CD4-positive, CD25-positive, alpha-beta regulatory T cell (primary cell): Measurements from ENCODE around the gene ZNF786. TPM values are rescaled to one million over a fixed set of nuclear protein-coding genes. Genes with fewer than 3 reads are reported as not detected.
A peak's percentile ranks its signal among the peaks of the same experiment; 100 is the strongest.

Experiments used
- ATAC-seq, 2 donors: fragments of 150-1000 bp; cut with Tn5 transposase; one replicate each; pipeline ENCODE4 v1.10.0; 2021; ENCODE audit warnings: low read depth in 2 of 2, moderate number of reproducible peaks in 2 of 2, moderate library complexity in 1 of 2
- DNase-seq, 3 donors: peaks; one replicate each; pipeline versions ENCODE4 v3.0.0 to v3.0.0-alpha.2; 2012 to 2022; ENCODE audit warnings: mixed read lengths in 1 of 3
- H3K27ac ChIP-seq: one replicate; pipeline ENCODE4 v1.7.0; 2013; ENCODE audit warnings: mild to moderate bottlenecking, low read length; ENCODE audit not compliant: insufficient read depth, poor library complexity, severe bottlenecking
- H3K27me3 ChIP-seq: one replicate; pipeline ENCODE4 v1.7.0; 2013; ENCODE audit warnings: low read length; ENCODE audit not compliant: control insufficient read depth, insufficient read depth
- H3K36me3 ChIP-seq: one replicate; pipeline ENCODE4 v1.7.0; 2013; ENCODE audit warnings: mild to moderate bottlenecking, low read length, moderate library complexity; ENCODE audit not compliant: control insufficient read depth, insufficient read depth
- H3K4me1 ChIP-seq: 2 replicates; pipeline ENCODE4 v1.7.0; 2013; ENCODE audit warnings: mild to moderate bottlenecking, low read length; ENCODE audit not compliant: insufficient read depth, control insufficient read depth, poor library complexity, severe bottlenecking
- H3K4me3 ChIP-seq: one replicate; pipeline ENCODE4 v1.7.0; 2013; ENCODE audit warnings: low read depth, mild to moderate bottlenecking, low read length, moderate library complexity
- H3K9me3 ChIP-seq, 2 experiments: 1 replicate in 1 of 2; 2 replicates in 1 of 2; pipeline ENCODE4 v1.7.0; 2013; ENCODE audit warnings: low read length in 2 of 2, mild to moderate bottlenecking in 1 of 2, moderate library complexity in 1 of 2; ENCODE audit not compliant: control insufficient read depth in 2 of 2
- H3K27ac Mint-ChIP-seq, 3 donors: one replicate each; pipeline ENCODE4 v1.8.0; 2020 to 2022; ENCODE audit warnings: mild to moderate bottlenecking in 3 of 3, mixed read lengths in 3 of 3, moderate library complexity in 2 of 3
- H3K27me3 Mint-ChIP-seq: one replicate; pipeline ENCODE4 v1.8.0; 2022; ENCODE audit warnings: mild to moderate bottlenecking, mixed read lengths
- H3K36me3 Mint-ChIP-seq: one replicate; pipeline ENCODE4 v1.8.0; 2020; ENCODE audit warnings: mixed read lengths
- H3K4me1 Mint-ChIP-seq, 4 donors: one replicate each; pipeline ENCODE4 v1.8.0; 2020 to 2022; ENCODE audit warnings: mixed read lengths in 4 of 4, mild to moderate bottlenecking in 1 of 4
- H3K4me3 Mint-ChIP-seq, 4 donors: one replicate each; pipeline ENCODE4 v1.8.0; 2020 to 2022; ENCODE audit warnings: mild to moderate bottlenecking in 4 of 4, mixed read lengths in 4 of 4, moderate library complexity in 3 of 4
- H3K9me3 Mint-ChIP-seq, 7 donors: one replicate each; pipeline ENCODE4 v1.8.0; 2020 to 2022; ENCODE audit warnings: mixed read lengths in 7 of 7, mild to moderate bottlenecking in 3 of 7, moderate library complexity in 2 of 7
- polyA plus RNA-seq, 4 donors: library from polyadenylated mRNA; unstranded; fragments of 300-500 nt; fragmentation: Illumina TruSeq; gene quantifications; one replicate each; pipeline ENCODE4 v1.2.3, GENCODE V29; 2021
- total RNA-seq: library from RNA; stranded (reverse); gene quantifications from one replicate; pipeline ENCODE4 v1.2.3, GENCODE V29; 2022

The ZNF786 gene
- total and polyA plus RNA-seq, 5 donors from 2014 or later = 1.5 to 9.9 (median 6.3) TPM

- H3K4me1 ChIP-seq = peaks cover 7% of the 10 kb centered on the region
- H3K27ac ChIP-seq = no peak overlapping the region
- ATAC-seq = no peak
- H3K4me3 Mint-ChIP-seq = no peak overlapping the region
- peak overlapping the region in 1 of 3 donors; percentile 31 for H3K27ac Mint-ChIP-seq
- peaks cover 30% of the 10 kb centered on the region for H3K36me3 ChIP-seq
- no peaks in the 10 kb centered on the region for H3K27me3 Mint-ChIP-seq
- peaks cover 5 to 15% (median 7%) of the 10 kb centered on the region in 4 donors for H3K4me1 Mint-ChIP-seq
- no peaks in the 10 kb centered on the region for H3K9me3 ChIP-seq
- H3K4me3 ChIP-seq = no peak overlapping the region
- peaks cover 19% of the 10 kb centered on the region for H3K36me3 Mint-ChIP-seq
- H3K9me3 Mint-ChIP-seq = no peaks in the 10 kb centered on the region
- DNase-seq = no peak
- no peaks in the 10 kb centered on the region for H3K27me3 ChIP-seq
Measured at GRCh38 chr7:149075286-149075685, 15.2 kb downstream of the ZNF786 start.

GRCh38 chr7:149074116-149074885, 16.2 kb downstream of the ZNF786 start:
- DNase-seq (no peak), ATAC-seq (no peak)
- peaks cover 7% of the 10 kb centered on the region for H3K4me1 ChIP-seq
- Mint-ChIP-seq H3K4me3 (no peak overlapping the region), H3K36me3 (peaks cover 17% of the 10 kb centered on the region), H3K27me3 (no peaks in the 10 kb centered on the region), H3K9me3 (no peaks in the 10 kb centered on the region), H3K27ac (peak overlapping the region; percentile 26 to 78 (median 67)), H3K4me1 (peaks cover 5 to 13% (median 6%) of the 10 kb centered on the region in 4 donors)
- no peak overlapping the region for H3K27ac ChIP-seq
- no peak overlapping the region for H3K4me3 ChIP-seq
- no peaks in the 10 kb centered on the region for H3K9me3 ChIP-seq
- peaks cover 31% of the 10 kb centered on the region for H3K36me3 ChIP-seq
- no peaks in the 10 kb centered on the region for H3K27me3 ChIP-seq

- peak overlapping the region; percentile 14 for H3K4me3 ChIP-seq
- no peaks in the 10 kb centered on the region for H3K9me3 ChIP-seq
- Mint-ChIP-seq H3K4me3 (peak overlapping the region; percentile 21 to 63 (median 30)), H3K27ac (peak overlapping the region in 2 of 3 donors; percentile 2 to 79), H3K27me3 (no peaks in the 10 kb centered on the region), H3K4me1 (peaks cover 8 to 17% (median 10%) of the 10 kb centered on the region in 4 donors), H3K36me3 (peaks cover 18% of the 10 kb centered on the region), H3K9me3 (no peaks in the 10 kb centered on the region)
- H3K27me3 ChIP-seq = no peaks in the 10 kb centered on the region
- DNase-seq (no peak), ATAC-seq (no peak)
- peaks cover 7% of the 10 kb centered on the region for H3K4me1 ChIP-seq
- H3K36me3 ChIP-seq = peaks cover 31% of the 10 kb centered on the region
- peak overlapping the region; percentile 52 for H3K27ac ChIP-seq
Measured at GRCh38 chr7:149072438-149072775, 18.1 kb downstream of the ZNF786 start.

- Histone ChIP-seq H3K27me3 (no peaks in the 10 kb centered on the region), H3K9me3 (no peaks in the 10 kb centered on the region), H3K27ac (peak overlapping the region; percentile 52), H3K4me3 (peak overlapping the region; percentile 14), H3K4me1 (peaks cover 7% of the 10 kb centered on the region), H3K36me3 (peaks cover 27% of the 10 kb centered on the region)
- Mint-ChIP-seq H3K36me3 (peaks cover 14% of the 10 kb centered on the region), H3K4me1 (peaks cover 6 to 17% (median 9%) of the 10 kb centered on the region in 4 donors), H3K9me3 (no peaks in the 10 kb centered on the region), H3K27ac (peak overlapping the region; percentile 2 to 88 (median 79)), H3K27me3 (no peaks in the 10 kb centered on the region), H3K4me3 (peak overlapping the region in 2 of 4 donors; percentile 22 to 63)
- peak; percentile 69 to 75 for ATAC-seq
- DNase-seq = peak; percentile 40 to 70 (median 60)
Measured at GRCh38 chr7:149071641-149072437, 18.7 kb downstream of the ZNF786 start.

- peaks cover 7% of the 10 kb centered on the region for H3K4me1 ChIP-seq
- no peak overlapping the region for H3K4me3 Mint-ChIP-seq
- no peak for DNase-seq
- H3K9me3 ChIP-seq = no peaks in the 10 kb centered on the region
- H3K27me3 ChIP-seq = no peaks in the 10 kb centered on the region
- H3K9me3 Mint-ChIP-seq = no peaks in the 10 kb centered on the region
- peaks cover 3 to 17% (median 7%) of the 10 kb centered on the region in 4 donors for H3K4me1 Mint-ChIP-seq
- no peak overlapping the region for H3K27ac ChIP-seq
- peak in 1 of 2 donors; percentile 13 for ATAC-seq
- peaks cover 10% of the 10 kb centered on the region for H3K36me3 Mint-ChIP-seq
- H3K27me3 Mint-ChIP-seq = no peaks in the 10 kb centered on the region
- H3K27ac Mint-ChIP-seq = no peak overlapping the region
- H3K36me3 ChIP-seq = peaks cover 24% of the 10 kb centered on the region
- H3K4me3 ChIP-seq = no peak overlapping the region
Measured at GRCh38 chr7:149071182-149071635, 19.3 kb downstream of the ZNF786 start.

GRCh38 chr7:149070372-149071125, 20.0 kb downstream of the ZNF786 start:
- ATAC-seq (no peak), DNase-seq (no peak)
- Mint-ChIP-seq H3K27ac (no peak overlapping the region), H3K36me3 (peaks cover 10% of the 10 kb centered on the region), H3K4me1 (peaks cover 3 to 17% (median 10%) of the 10 kb centered on the region in 4 donors), H3K27me3 (no peaks in the 10 kb centered on the region), H3K4me3 (no peak overlapping the region), H3K9me3 (no peaks in the 10 kb centered on the region)
- Histone ChIP-seq H3K4me3 (no peak overlapping the region), H3K9me3 (no peaks in the 10 kb centered on the region), H3K27ac (no peak overlapping the region), H3K36me3 (peaks cover 24% of the 10 kb centered on the region), H3K27me3 (no peaks in the 10 kb centered on the region), H3K4me1 (peaks cover 7% of the 10 kb centered on the region)

GRCh38 chr7:149067869-149068268, 22.6 kb downstream of the ZNF786 start:
- H3K4me3 ChIP-seq = no peak overlapping the region
- peak in 1 of 3 donors; percentile 32 for DNase-seq

More at GRCh38 chr7:149067869-149068268, 22.6 kb downstream of the ZNF786 start:
- Mint-ChIP-seq H3K27ac (peak overlapping the region in 2 of 3 donors; percentile 1 to 75), H3K27me3 (no peaks in the 10 kb centered on the region), H3K9me3 (no peaks in the 10 kb centered on the region), H3K4me3 (peak overlapping the region in 3 of 4 donors; percentile 11 to 74 (median 73)), H3K4me1 (peaks cover 7 to 18% (median 10%) of the 10 kb centered on the region in 4 donors), H3K36me3 (peaks cover 4% of the 10 kb centered on the region)
- no peak for ATAC-seq
- Histone ChIP-seq H3K27ac (no peak overlapping the region), H3K9me3 (no peaks in the 10 kb centered on the region), H3K36me3 (peaks cover 19% of the 10 kb centered on the region), H3K27me3 (no peaks in the 10 kb centered on the region), H3K4me1 (peaks cover 15% of the 10 kb centered on the region)
